ACC112 (cell line): ENCODE measurements around the gene MSN.

Experiments
- H2AFZ ChIP-seq: fragments of 200-600 bp; sonication (generic); one replicate; pipeline ENCODE4 v1.6.0; 2017; ENCODE audit warnings: antibody characterized with exemption, low read length; ENCODE audit not compliant: unreplicated experiment
- H3K27ac ChIP-seq: fragments of 200-600 bp; sonication (generic); 2 replicates; pipeline ENCODE4 v1.5.1; 2014; ENCODE audit warnings: low read depth, mild to moderate bottlenecking, antibody characterized with exemption, low read length, moderate library complexity
- H3K27me3 ChIP-seq: fragments of 200-600 bp; sonication (generic); 2 replicates; pipeline ENCODE4 v1.6.1; 2014; ENCODE audit warnings: mild to moderate bottlenecking, antibody characterized with exemption, low read length, moderate library complexity, mixed read lengths; ENCODE audit not compliant: insufficient read depth
- H3K36me3 ChIP-seq: fragments of 200-600 bp; sonication (generic); 2 replicates; pipeline ENCODE4 v1.6.1; 2016; ENCODE audit warnings: mild to moderate bottlenecking, antibody characterized with exemption, low read length, moderate library complexity, mixed read lengths; ENCODE audit not compliant: insufficient read depth
- H3K4me1 ChIP-seq: fragments of 200-600 bp; sonication (generic); one replicate; pipeline ENCODE4 v1.6.1; 2016; ENCODE audit warnings: low read length, mixed read lengths; ENCODE audit not compliant: insufficient read depth, unreplicated experiment, control insufficient read depth
- H3K4me3 ChIP-seq: fragments of 200-600 bp; sonication (generic); 2 replicates; pipeline ENCODE4 v1.5.1; 2014; ENCODE audit warnings: mild to moderate bottlenecking, low read depth, low read length
- H3K79me2 ChIP-seq: fragments of 200-600 bp; sonication (generic); one replicate; pipeline ENCODE4 v1.6.0; 2016; ENCODE audit warnings: low read length; ENCODE audit not compliant: control insufficient read depth, unreplicated experiment, insufficient read depth

MSN gene

DNA sequence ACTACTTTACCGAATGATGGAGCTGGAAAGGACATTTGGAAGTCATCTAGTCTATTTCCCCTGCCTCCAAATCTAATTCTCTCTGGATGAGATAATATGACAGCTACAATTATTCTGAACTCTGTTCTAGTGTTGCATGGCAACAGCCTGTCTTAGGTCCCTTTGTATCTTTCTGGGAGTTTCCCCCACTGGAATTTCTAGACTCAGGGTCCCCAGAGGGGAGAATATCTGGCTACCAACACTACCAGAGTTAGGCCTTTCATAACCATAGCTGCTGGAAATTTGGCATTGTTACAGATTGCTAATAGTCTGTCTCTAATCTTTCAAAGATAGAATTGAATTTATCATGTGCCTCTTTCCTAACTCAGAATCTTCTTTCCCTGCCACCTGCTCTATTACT, 4.5 kb downstream of the MSN start:
- H3K27me3 ChIP-seq, result no peaks in the 10 kb centered on the region
- H3K27ac ChIP-seq, result peak overlapping the region; percentile 73
- peaks cover 65% of the 10 kb centered on the region for H3K4me1 ChIP-seq
- H3K4me3 ChIP-seq, result peak overlapping the region; percentile 69
- 0 out of 2 replicates have a peak, but pooled peaks cover 4% of the 10 kb centered on the region for H3K36me3 ChIP-seq
- H3K79me2 ChIP-seq, result peaks cover 91% of the 10 kb centered on the region
- no peak overlapping the region for H2AFZ ChIP-seq

DNA sequence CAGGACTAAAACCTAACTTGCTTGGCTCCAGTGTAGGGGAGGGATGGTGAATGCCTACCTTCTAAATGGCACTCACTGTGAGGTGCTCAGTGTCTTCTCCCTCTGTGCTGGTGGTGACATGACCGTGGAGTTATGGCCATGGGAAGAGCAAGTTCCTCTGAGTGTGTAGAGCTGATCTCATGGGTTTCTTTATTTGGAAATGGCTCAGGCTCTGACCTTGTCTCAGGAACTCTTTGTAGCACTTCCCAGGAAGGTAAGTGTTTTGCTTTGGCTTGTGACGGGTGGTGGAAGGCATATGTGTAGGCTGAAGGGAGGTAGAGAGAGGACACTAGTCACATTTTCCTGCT, 6.4 kb downstream of the MSN start:
- peaks cover 90% of the 10 kb centered on the region for H3K79me2 ChIP-seq
- no peaks in the 10 kb centered on the region for H3K27me3 ChIP-seq
- peaks cover 79% of the 10 kb centered on the region for H3K4me1 ChIP-seq
- H3K27ac ChIP-seq, result peak overlapping the region; percentile 73
- H2AFZ ChIP-seq, result no peak overlapping the region
- H3K4me3 ChIP-seq, result peak overlapping the region; percentile 3
- H3K36me3 ChIP-seq, result 0 out of 2 replicates have a peak, but pooled peaks cover 4% of the 10 kb centered on the region

DNA sequence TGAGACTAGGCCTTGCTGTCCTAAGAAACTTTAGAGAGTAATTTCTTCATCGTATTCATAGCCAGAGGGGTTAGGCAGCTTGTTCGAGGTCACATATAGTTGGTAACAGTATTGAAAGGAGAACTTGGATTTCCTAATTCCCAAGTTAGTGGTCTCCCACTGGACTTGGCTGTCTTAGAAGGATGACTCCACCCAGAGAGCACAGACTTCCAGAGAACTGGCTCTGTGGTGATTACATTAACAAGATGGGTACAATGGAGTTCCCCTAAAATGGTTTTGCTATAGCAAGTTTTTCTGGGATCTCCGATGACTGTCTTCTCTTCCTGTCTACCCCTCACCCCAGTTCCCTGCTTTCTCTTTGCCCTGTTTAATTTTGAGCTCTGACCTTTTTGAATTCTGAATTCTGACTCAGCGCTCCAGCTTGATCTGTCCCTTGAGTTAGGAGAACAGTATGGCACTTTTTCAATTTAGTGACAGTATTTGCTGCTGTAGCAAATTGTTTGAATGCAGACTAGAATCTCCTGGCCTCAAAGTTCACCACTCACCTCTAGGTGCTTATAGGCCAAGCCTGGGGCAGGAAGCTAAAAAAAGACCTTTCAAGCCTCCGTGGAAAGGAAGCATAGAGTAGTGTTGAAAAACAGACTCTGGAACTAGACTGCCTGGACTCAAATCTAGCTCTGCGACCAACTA, 6.9 kb downstream of the MSN start:
- H3K36me3 ChIP-seq, result 0 out of 2 replicates have a peak, but pooled peaks cover 4% of the 10 kb centered on the region
- H2AFZ ChIP-seq, result no peak overlapping the region
- H3K27me3 ChIP-seq, result no peaks in the 10 kb centered on the region
- H3K4me1 ChIP-seq, result peaks cover 84% of the 10 kb centered on the region
- H3K79me2 ChIP-seq, result peaks cover 90% of the 10 kb centered on the region
- peak overlapping the region; percentile 3 for H3K4me3 ChIP-seq
- H3K27ac ChIP-seq, result peak overlapping the region; percentile 73

DNA sequence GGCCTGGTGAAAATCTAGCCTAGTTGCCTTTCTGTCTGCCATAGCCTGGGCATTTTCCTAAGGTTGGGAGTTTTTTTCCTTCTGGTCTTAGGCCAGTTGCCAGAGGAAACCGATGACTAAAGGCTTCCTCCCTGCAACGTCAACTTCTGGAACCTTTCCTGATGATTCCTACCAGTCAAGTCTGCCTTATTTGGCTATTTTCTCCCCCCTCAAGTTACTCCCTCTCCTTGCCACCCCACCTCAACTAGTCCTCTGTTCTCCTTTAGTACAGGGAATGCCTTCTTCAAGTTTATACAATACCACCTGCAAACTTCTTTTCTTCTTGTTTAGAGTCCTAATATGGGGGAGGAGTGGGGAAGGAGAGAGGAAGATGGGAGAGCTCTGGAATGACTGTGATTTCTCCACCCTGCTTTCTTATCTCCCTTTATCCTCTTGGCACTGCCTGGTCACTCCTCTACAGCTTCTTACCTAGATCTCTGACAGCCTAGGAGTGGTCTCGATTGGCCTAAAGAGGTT, 10.6 kb downstream of the MSN start:
- Histone ChIP-seq H3K27ac (peak overlapping the region; percentile 99), H3K27me3 (no peaks in the 10 kb centered on the region), H3K4me1 (peaks cover 68% of the 10 kb centered on the region), H3K79me2 (peaks cover 89% of the 10 kb centered on the region), H2AFZ (no peak overlapping the region), H3K4me3 (peak overlapping the region; percentile 57), H3K36me3 (no peaks in the 10 kb centered on the region)

DNA sequence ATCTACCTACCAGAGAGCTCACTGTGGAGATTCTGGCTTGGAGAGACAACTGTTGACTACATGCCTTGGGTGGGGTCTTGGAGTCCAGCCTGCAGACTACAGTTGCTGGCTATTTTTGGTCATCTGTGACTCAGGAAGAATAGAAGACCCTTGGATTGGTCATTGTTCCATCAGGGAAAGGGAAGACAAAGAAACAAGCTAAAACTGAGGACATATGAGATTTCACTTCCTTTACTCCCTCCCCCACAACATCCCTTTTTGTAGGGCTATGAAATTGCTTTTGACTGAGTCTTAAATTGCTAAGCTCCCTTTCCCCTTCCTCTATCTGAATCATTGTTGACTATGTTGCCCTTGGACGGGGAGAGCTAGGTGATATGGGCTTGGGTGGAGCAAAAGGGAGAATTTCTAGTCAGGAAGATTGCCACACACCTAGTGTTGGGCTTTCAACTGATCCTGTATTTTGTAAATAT, 11.7 kb downstream of the MSN start:
- H3K27me3 ChIP-seq, result no peaks in the 10 kb centered on the region
- peaks cover 57% of the 10 kb centered on the region for H3K4me1 ChIP-seq
- peaks cover 88% of the 10 kb centered on the region for H3K79me2 ChIP-seq
- peak overlapping the region; percentile 57; the same call in 1 of the 2 replicates for H3K4me3 ChIP-seq
- H3K27ac ChIP-seq, result peak overlapping the region; percentile 99
- H3K36me3 ChIP-seq, result no peaks in the 10 kb centered on the region
- no peak overlapping the region for H2AFZ ChIP-seq

DNA sequence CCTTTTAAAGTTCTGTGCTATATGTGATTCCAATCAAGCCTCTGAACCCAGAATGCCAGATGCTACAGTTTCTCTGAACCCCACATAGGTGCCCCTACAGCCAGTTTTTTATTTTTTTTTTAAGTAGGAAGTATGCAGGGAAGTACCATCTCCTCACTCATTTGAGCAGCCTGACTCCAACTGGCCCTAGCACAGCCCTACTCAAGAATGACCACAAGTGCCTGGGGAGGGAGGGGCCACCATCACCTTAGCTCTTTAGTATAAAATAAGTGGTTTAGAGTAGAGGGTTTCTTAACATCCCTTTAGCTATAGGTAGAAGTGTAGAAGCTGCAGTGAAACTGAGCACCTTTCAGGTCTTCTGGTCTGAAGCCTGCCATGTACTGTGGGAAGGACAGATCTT, 14.4 kb downstream of the MSN start:
- Histone ChIP-seq H3K27ac (no peak overlapping the region), H2AFZ (no peak overlapping the region), H3K79me2 (peaks cover 89% of the 10 kb centered on the region), H3K4me1 (peaks cover 51% of the 10 kb centered on the region), H3K4me3 (no peak overlapping the region), H3K27me3 (no peaks in the 10 kb centered on the region), H3K36me3 (no peaks in the 10 kb centered on the region)

DNA sequence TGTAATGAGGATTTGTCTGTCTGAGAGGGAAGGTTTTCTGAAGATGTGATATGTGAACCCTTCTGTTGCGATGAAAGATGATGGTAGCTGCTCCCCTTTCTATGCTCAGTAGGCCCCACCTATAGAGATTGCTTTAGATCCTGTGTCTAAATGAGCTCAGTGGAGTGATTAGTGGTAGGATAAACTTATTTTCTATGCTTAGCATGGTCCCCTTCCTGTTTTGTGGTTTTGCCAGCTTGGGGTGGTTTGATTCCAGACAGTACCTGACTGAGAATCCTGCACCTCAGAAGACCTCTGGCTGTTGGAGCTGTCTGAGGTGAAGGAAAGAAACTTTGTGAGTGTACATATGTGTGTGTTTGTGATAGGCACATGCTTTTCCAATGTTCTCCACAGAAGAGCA, 17.7 kb downstream of the MSN start:
- Histone ChIP-seq H3K27me3 (no peaks in the 10 kb centered on the region), H3K36me3 (no peaks in the 10 kb centered on the region), H3K4me1 (peaks cover 54% of the 10 kb centered on the region), H3K27ac (no peak overlapping the region), H3K4me3 (no peak overlapping the region), H3K79me2 (peaks cover 93% of the 10 kb centered on the region), H2AFZ (no peak overlapping the region)

DNA sequence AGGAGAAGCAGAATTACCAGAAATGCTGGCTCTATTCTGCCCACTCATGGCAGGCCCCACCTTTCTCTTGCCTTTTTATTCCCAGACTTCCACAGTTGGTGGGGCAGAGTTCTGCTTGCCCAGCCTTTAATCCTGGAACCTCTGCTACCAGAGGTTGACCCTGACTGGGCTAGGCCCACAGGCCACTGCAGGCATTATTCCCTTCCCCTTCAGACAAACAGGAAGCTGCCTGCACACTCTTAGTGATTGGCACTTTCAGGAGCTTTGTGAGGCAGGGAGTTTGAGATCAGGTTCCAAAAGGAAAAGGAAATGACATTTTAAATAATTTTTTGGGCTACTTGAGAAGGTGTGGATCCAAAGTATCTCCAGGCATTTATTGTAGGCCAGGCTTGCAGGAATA, 18.8 kb downstream of the MSN start:
- Histone ChIP-seq H3K4me3 (no peak overlapping the region), H3K27ac (peak overlapping the region; percentile 32; the same call in 1 of the 2 replicates), H3K36me3 (no peaks in the 10 kb centered on the region), H3K4me1 (peaks cover 65% of the 10 kb centered on the region), H2AFZ (no peak overlapping the region), H3K79me2 (peaks cover 94% of the 10 kb centered on the region), H3K27me3 (no peaks in the 10 kb centered on the region)

DNA sequence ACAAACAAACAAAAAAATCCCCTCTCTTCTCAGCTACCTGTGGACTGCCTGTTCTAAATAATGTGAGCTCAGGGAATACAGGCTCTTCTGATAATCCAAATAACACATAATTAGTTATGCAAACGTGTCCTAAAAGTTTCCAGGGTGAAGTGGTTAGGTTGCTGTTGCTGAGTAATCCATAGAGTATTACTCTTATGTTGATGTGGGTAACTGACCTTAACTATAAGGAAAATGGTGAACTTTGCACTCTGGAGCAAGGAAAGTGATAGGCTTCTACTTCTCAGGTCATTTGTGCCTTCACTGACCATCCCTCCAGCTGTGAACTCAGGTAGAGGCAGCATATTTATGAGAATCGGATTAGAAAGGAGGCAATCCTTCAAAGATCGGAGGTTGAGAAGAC, 19.9 kb downstream of the MSN start:
- no peak overlapping the region for H3K4me3 ChIP-seq
- peaks cover 72% of the 10 kb centered on the region for H3K4me1 ChIP-seq
- H3K27me3 ChIP-seq, result no peaks in the 10 kb centered on the region
- H3K36me3 ChIP-seq, result no peaks in the 10 kb centered on the region
- peaks cover 94% of the 10 kb centered on the region for H3K79me2 ChIP-seq
- H3K27ac ChIP-seq, result peak overlapping the region; percentile 93
- no peak overlapping the region for H2AFZ ChIP-seq

DNA sequence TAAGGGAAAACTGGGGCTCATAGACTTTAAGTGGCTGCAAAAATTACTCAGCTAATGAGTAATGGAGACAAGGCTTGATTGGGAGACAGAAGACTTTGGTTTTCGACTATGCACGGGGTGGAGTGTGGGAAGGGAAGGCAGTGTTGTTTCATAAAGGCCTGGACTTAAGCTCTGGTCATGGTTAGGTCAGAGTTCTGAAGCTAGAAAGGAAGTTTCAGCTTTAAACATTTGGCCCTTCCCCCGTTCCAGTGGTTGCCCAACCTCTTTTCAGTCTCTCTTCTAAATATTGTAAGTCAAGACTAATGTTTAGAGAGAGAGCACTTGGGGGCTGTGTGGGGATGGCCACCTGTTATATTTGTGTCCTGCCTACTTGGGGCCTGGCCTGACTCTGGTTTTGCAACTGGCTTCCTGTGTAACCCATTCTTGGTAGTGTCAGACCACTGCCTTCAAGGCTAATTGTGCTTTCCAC, 21.0 kb downstream of the MSN start:
- Histone ChIP-seq H2AFZ (no peak overlapping the region), H3K36me3 (no peaks in the 10 kb centered on the region), H3K27ac (peak overlapping the region; percentile 93), H3K27me3 (no peaks in the 10 kb centered on the region), H3K4me3 (no peak overlapping the region), H3K79me2 (peaks cover 94% of the 10 kb centered on the region), H3K4me1 (peaks cover 71% of the 10 kb centered on the region)

DNA sequence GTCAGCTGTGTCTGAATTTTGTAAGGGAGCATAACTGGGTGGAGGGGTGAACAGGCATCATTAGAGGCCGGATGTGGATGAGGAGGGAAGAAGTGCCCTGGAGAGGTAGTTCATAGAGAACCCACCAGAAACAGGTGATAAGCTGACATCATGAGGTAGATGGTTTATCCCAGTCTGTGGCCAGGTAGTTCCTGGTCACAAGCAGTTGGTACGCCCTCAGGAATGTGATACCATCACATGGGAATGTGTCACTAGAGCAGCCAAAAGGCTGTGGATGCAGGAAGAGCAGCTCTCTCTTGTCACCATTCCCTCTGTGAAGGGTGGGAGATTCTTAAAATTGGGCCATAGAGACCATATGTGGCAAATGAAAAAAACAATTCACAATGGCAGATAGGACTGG, 21.9 kb downstream of the MSN start:
- Histone ChIP-seq H2AFZ (no peak overlapping the region), H3K27ac (peak overlapping the region; percentile 93), H3K36me3 (no peaks in the 10 kb centered on the region; the same call in 1 of the 2 replicates), H3K4me3 (no peak overlapping the region), H3K79me2 (peaks cover 93% of the 10 kb centered on the region), H3K27me3 (no peaks in the 10 kb centered on the region), H3K4me1 (peaks cover 71% of the 10 kb centered on the region)
